COR-L47 (cell line): Measurements from ENCODE around the gene ITPRIP.
A peak's percentile ranks its signal among the peaks of the same experiment; 100 is the strongest.

Experiments used
- DNase-seq: peaks from one replicate; lab custom pipeline; 2025; lab: John Stamatoyannopoulos, UW

Gene ITPRIP

GRCh38 chr10:104307576-104308438 is 30.5 kb downstream of the ITPRIP start:
- DNase-seq: no peak

- DNase-seq: no peak
Measured at GRCh38 chr10:104306897-104307296, 31.4 kb downstream of the ITPRIP start.

GRCh38 chr10:104304927-104305326 is 33.3 kb downstream of the ITPRIP start:
- DNase-seq: no peak

- DNase-seq: no peak
Measured at GRCh38 chr10:104304356-104304745, 33.9 kb downstream of the ITPRIP start.

GRCh38 chr10:104303594-104304355 is 34.5 kb downstream of the ITPRIP start:
- DNase-seq: no peak

- DNase-seq: no peak
Measured at GRCh38 chr10:104301907-104302690, 36.2 kb downstream of the ITPRIP start.

GRCh38 chr10:104300736-104301292 is 37.5 kb downstream of the ITPRIP start:
- peak; percentile 79 for DNase-seq

GRCh38 chr10:104300002-104300735 is 38.1 kb downstream of the ITPRIP start:
- DNase-seq: no peak

GRCh38 chr10:104299031-104299904 is 39.0 kb downstream of the ITPRIP start:
- no peak for DNase-seq

GRCh38 chr10:104297697-104298660 is 40.3 kb downstream of the ITPRIP start:
- no peak for DNase-seq

GRCh38 chr10:104296687-104297436 is 41.4 kb downstream of the ITPRIP start:
- DNase-seq: no peak

- no peak for DNase-seq
Measured at GRCh38 chr10:104293781-104294321, 44.4 kb downstream of the ITPRIP start.

- no peak for DNase-seq
Measured at GRCh38 chr10:104293011-104293410, 45.3 kb downstream of the ITPRIP start.

GRCh38 chr10:104291439-104291951 is 46.8 kb downstream of the ITPRIP start:
- peak; percentile 67 for DNase-seq

- no peak for DNase-seq
Measured at GRCh38 chr10:104288355-104288754, 49.9 kb downstream of the ITPRIP start.

- no peak for DNase-seq
Measured at GRCh38 chr10:104286939-104287338, 51.3 kb downstream of the ITPRIP start.

- DNase-seq: no peak
Measured at GRCh38 chr10:104284846-104285245, 53.4 kb downstream of the ITPRIP start.

- no peak for DNase-seq
Measured at GRCh38 chr10:104281694-104282093, 56.6 kb downstream of the ITPRIP start.
